Upper lobe of right lung (tissue), 1 donor: ENCODE data around the gene RHOU. TPM values are rescaled to one million over a fixed set of nuclear protein-coding genes. Genes with fewer than 3 reads are reported as not detected.
A peak's percentile ranks its signal among the peaks of the same experiment; 100 is the strongest.

Experiments used
- ATAC-seq: fragments of 200-7000 bp; cut with Tn5 transposase; one replicate; pipeline ENCODE4 v1.9.1; 2020; ENCODE audit warnings: mild to moderate bottlenecking, moderate library complexity
- DNase-seq: peaks from one replicate; pipeline ENCODE4 v3.0.0-alpha.2; 2020
- H3K27ac ChIP-seq: fragments of 200-600 bp; one replicate; pipeline ENCODE4 v1.8.0; 2022
- H3K27me3 ChIP-seq: fragments of 200-600 bp; one replicate; pipeline ENCODE4 v1.8.0; 2022; ENCODE audit warnings: mild to moderate bottlenecking
- H3K36me3 ChIP-seq: fragments of 200-600 bp; one replicate; pipeline ENCODE4 v1.8.0; 2022
- H3K4me1 ChIP-seq: fragments of 200-600 bp; one replicate; pipeline ENCODE4 v1.8.0; 2022
- H3K4me3 ChIP-seq: fragments of 200-600 bp; one replicate; pipeline ENCODE4 v1.8.0; 2022; ENCODE audit warnings: mild to moderate bottlenecking
- H3K9me3 ChIP-seq: fragments of 200-600 bp; one replicate; pipeline ENCODE4 v1.8.0; 2022
- intact Hi-C: fragments of 100-400 bp; cut with DNase I; formaldehyde crosslinking; loops from one replicate; pipeline ENCODE4 v1.11.0; 2022
- total RNA-seq: library from RNA; stranded (reverse); fragmentation: NEBNext Ultra II Directional; extraction: Animal tissue kit (Norgen Biotek cat#: 25700); gene quantifications from one replicate; pipeline ENCODE4 v1.2.1, GENCODE V29; 2021
- TF ChIP-seq, protein P1 (sequence below): fragments of 200-600 bp; IDR thresholded peaks from one replicate; pipeline ENCODE4 v1.8.0; 2022; ENCODE audit warnings: antibody characterized with exemption
- donor health status: DM: no; HTN: yes; CAD: no; lungs with severe emphysema.

Gene RHOU
- total RNA-seq, 1 donor from 2014 or later, result 21.0 TPM

DNA sequence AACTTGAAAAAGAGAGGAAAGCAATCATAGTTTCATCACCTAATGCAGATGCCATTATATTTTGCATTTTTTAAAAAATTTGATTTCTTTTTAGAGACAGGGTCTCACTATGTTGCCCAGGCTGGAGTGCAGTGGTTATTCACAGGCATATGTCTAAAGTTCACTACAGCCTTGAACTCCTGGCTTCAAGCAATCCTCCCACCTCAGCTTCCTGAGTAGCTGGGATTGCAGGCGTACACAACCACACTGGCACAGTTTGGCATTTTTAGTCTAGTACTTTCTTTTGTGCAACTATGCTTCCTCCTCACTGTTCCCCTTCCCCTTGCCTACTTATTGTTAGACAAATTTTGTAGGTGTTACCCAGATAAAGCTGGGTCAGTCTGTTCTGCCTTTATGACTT, 18.0 kb downstream of the RHOU start:
- H3K27ac ChIP-seq, result no peak overlapping the region
- no peaks in the 10 kb centered on the region for H3K36me3 ChIP-seq
- intact Hi-C loops, result no loop called here
- peak; percentile 58 for ATAC-seq
- DNase-seq, result no peak
- TF ChIP-seq, protein P1, sequence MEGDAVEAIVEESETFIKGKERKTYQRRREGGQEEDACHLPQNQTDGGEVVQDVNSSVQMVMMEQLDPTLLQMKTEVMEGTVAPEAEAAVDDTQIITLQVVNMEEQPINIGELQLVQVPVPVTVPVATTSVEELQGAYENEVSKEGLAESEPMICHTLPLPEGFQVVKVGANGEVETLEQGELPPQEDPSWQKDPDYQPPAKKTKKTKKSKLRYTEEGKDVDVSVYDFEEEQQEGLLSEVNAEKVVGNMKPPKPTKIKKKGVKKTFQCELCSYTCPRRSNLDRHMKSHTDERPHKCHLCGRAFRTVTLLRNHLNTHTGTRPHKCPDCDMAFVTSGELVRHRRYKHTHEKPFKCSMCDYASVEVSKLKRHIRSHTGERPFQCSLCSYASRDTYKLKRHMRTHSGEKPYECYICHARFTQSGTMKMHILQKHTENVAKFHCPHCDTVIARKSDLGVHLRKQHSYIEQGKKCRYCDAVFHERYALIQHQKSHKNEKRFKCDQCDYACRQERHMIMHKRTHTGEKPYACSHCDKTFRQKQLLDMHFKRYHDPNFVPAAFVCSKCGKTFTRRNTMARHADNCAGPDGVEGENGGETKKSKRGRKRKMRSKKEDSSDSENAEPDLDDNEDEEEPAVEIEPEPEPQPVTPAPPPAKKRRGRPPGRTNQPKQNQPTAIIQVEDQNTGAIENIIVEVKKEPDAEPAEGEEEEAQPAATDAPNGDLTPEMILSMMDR, result no peak
- peaks cover 5% of the 10 kb centered on the region for H3K27me3 ChIP-seq
- peaks cover 6% of the 10 kb centered on the region for H3K4me1 ChIP-seq
- no peak overlapping the region for H3K4me3 ChIP-seq
- H3K9me3 ChIP-seq, result no peaks in the 10 kb centered on the region

DNA sequence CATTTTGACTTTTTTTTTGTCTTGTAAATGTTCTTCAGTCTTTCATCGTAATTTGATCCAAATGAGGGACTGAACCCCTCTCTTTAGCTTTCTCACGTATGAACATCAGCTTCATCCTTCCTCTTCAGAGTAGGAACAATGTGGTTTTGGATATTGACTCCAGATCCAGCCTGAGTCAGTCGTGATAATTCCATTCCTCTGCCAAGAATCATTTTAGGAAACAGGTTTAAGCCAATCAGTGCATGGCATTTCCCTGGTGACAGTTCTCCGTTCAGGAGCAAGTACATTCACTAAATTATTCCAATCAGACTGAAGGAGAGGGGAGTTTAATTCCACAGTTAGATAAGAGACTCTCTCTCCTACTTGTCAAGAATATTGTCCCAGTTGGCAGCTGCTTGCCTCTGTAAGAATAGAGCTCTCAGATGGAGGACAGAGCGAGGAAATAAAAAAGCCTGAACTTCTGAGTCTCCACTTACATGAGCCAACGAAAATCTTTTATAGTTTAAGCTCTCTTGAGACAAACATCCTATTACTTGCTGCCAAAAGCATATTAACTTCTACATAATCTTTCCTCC, 18.6 kb downstream of the RHOU start:
- no peaks in the 10 kb centered on the region for H3K36me3 ChIP-seq
- no peak for ATAC-seq
- H3K9me3 ChIP-seq, result no peaks in the 10 kb centered on the region
- peaks cover 5% of the 10 kb centered on the region for H3K27me3 ChIP-seq
- peaks cover 6% of the 10 kb centered on the region for H3K4me1 ChIP-seq
- no peak overlapping the region for H3K27ac ChIP-seq
- TF ChIP-seq, protein P1, result no peak
- intact Hi-C loops, result no loop called here
- no peak overlapping the region for H3K4me3 ChIP-seq
- no peak for DNase-seq

- TF ChIP-seq, protein P1, result no peak
- ATAC-seq (no peak), DNase-seq (no peak)
- no peak overlapping the region for H3K27ac ChIP-seq
- intact Hi-C loops, result no loop called here
- no peaks in the 10 kb centered on the region for H3K9me3 ChIP-seq
- H3K27me3 ChIP-seq, result peaks cover 5% of the 10 kb centered on the region
- no peaks in the 10 kb centered on the region for H3K36me3 ChIP-seq
- H3K4me1 ChIP-seq, result peaks cover 6% of the 10 kb centered on the region
- no peak overlapping the region for H3K4me3 ChIP-seq
Measured at GRCh38 chr1:228754646-228755268, 19.5 kb downstream of the RHOU start.

DNA sequence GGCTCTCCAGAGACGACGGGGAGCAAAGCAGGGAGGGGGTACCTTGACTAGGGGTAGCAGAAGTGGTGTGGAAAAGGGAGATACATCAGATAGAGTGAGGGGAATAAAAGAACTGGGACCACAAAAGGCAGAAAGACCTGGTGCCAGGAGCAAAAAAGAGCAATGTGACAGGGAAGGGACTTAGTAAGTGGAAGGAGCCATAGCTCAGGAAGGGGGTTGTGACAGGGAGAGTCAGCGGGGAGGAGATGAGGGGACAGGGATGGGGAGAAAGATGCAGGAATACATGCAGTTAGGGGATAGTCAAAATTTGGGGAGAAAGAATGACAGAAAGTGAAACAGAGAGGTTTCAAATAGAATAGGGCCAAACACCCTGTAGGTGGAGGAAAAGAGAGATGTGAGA, 20.5 kb downstream of the RHOU start:
- intact Hi-C loops, result no loop called here
- H3K36me3 ChIP-seq, result no peaks in the 10 kb centered on the region
- H3K27me3 ChIP-seq, result peaks cover 5% of the 10 kb centered on the region
- no peaks in the 10 kb centered on the region for H3K9me3 ChIP-seq
- H3K4me1 ChIP-seq, result peaks cover 6% of the 10 kb centered on the region
- TF ChIP-seq, protein P1, result no peak
- ATAC-seq, result no peak
- H3K27ac ChIP-seq, result no peak overlapping the region
- no peak for DNase-seq
- H3K4me3 ChIP-seq, result no peak overlapping the region

DNA sequence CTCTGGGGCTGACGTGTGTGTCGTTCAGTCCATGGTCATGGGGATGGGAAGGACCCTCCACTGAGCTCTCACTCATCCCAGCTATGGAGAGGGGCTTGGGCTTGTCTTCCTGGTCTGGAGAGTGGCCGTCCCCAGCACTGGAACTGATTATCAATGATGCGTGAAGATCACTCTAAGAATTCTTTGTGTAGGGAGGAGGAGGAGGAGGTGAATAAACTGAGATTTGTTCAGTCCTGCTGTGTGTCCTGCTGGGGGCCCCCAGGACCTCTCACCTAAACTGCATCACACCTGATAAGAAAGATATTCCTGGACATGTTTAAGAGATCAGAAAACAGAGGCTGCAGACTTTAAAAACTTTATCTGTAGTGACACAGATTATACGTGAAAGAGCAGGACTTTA, 21.2 kb downstream of the RHOU start:
- intact Hi-C loops, result no loop called here
- ATAC-seq, result no peak
- TF ChIP-seq, protein P1, result no peak

More for the DNA sequence above, 21.2 kb downstream of the RHOU start:
- DNase-seq, result no peak
- Histone ChIP-seq H3K27me3 (peaks cover 5% of the 10 kb centered on the region), H3K4me3 (no peak overlapping the region), H3K27ac (no peak overlapping the region), H3K4me1 (peaks cover 6% of the 10 kb centered on the region), H3K9me3 (no peaks in the 10 kb centered on the region), H3K36me3 (no peaks in the 10 kb centered on the region)
